ENCODE results near the gene NAT9.

The NAT9 gene

GRCh38 chr17:74742978-74743545 is 33.1 kb downstream of the NAT9 start:
- no peak for DNase-seq

DNA sequence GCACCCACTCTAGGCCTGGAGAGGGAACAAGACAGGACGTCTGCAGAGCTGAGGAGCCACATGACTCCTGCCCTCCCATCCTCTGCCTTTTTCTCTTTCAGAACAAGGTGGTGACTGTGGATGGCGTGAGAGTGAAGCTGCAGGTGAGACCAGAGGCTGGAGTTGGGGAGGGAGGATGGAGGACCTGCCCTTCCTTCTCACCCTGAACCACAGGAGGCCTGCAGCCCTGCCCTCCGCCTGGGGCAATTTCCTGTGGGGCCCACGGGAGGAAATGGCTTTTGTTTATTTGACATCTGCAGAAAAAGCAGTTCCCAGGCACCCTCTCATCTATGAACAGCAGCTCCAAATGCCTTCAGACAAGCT is 34.0 kb downstream of the NAT9 start:
- no peak for DNase-seq

DNA sequence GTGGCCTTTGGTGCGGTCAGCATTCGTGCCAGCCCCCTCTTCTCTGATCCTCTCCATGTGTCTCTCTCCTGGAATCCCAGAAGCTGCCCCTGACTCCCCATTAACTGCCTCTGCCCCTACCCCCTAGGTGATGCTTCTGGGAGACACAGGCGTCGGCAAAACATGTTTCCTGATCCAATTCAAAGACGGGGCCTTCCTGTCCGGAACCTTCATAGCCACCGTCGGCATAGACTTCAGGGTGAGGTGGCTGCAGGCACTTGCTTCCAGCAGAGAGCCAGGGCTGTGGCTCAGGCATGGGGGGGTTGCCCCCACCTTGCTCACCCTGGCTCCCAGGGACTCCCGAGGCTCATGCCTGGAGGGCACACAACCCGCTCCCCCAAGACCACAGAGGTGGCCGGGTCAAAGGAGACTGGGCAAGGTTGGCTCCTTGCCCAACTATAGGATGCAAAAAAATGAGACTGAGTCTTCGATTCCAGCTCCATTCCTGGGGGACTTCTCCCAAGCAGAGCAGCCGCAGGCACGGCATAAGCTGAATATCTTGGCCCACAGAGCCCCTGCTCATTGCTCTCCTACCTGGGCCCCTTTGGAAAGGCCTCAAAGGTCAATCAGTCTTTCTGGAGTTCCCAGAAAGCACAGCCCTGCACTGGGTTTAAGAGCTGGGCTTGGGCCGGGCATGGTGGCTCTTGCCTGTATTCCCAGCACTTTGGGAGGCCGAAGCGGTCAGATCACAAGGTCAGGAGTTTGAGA is 35.3 kb downstream of the NAT9 start:
- DNase-seq, result no peak

DNA sequence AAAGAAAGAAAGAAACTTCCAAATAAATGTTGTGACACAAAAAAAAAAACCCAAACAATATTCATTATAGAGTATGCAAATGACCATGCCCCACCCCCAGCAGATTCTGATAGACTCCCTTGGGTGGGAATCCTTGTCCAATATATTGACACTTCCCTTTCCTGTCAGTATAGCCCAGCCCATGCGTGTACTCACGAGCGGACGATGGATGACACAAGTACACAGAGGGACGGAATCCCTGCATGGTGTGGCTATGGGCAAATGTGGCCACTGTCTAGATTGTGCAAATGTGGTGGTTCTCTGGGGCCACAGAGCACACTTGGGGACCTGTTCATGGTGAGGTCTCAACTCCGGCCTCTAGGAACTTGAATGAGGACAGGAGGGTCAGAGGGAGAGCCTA is 36.0 kb downstream of the NAT9 start:
- DNase-seq, result no peak

DNA sequence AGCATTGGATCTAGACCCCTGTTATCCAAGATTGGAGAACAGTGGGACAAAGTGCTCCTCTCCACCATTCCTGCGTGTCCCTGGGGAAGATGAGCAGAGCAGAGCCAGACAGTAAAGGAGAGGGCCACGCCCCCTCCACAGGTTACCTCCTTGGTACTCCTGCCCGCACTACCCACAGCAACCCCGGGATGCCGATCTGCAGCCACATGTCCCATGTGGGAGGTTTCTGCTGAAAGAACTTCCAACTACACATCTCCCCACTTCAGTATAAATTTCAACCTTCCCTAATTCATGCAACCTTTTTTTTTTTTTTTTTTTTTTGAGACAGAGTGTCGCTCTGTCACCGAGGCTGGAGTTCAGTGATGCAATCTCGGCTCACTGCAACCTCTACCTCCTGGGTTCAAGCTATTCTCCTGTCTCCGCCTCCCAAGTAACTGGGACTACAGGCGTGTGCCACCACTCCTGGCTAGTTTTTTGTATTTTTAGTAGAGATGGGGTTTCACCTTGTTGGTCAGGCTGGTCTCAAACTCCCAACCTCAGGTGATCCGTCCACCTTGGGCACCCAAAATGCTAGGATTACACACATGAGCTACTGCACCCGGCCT is 36.8 kb downstream of the NAT9 start:
- DNase-seq, result no peak

GRCh38 chr17:74738051-74738996 is 37.8 kb downstream of the NAT9 start:
- no peak for DNase-seq

- peak; percentile 37 for DNase-seq
Measured at GRCh38 chr17:74737299-74738050, 38.7 kb downstream of the NAT9 start.

GRCh38 chr17:74736513-74737298 is 39.4 kb downstream of the NAT9 start, which contains the start of gene RAB37:
Gene RAB37 (plus strand): TSS chr17:74737256. CDS start chr17:74737273, 17 bp downstream.
- DNase-seq, result no peak

- no peak for DNase-seq
Measured at GRCh38 chr17:74734256-74734655, 41.9 kb downstream of the NAT9 start.

- no peak for DNase-seq
Measured at GRCh38 chr17:74733365-74734122, 42.6 kb downstream of the NAT9 start.

- DNase-seq, result no peak
Measured at GRCh38 chr17:74732042-74732867, 43.9 kb downstream of the NAT9 start.

- no peak for DNase-seq
Measured at GRCh38 chr17:74731347-74731605, 44.9 kb downstream of the NAT9 start.

GRCh38 chr17:74730491-74731346 is 45.4 kb downstream of the NAT9 start:
- no peak for DNase-seq

DNA sequence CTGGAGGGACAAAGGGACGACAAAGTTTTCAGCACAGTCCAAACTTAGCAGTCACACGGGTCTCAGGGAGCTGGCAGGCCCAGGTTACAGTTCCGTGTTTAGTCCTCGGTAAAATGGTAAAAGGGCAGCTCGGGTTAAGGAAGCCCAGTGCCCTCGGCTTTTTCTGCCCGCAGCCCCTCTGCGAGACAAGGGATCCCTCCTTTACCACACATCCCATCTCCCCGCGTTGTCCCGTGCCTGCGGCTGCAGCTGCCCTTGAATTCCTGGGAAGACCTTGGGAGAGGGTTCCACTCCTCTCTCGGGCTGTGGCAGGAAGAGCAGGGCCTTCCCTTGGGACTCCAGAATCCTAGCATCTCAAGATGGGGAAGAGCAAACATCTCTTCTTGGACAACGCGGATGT is 46.3 kb downstream of the NAT9 start:
- no peak for DNase-seq

GRCh38 chr17:74729368-74729767 is 46.8 kb downstream of the NAT9 start:
- DNase-seq, result no peak

DNA sequence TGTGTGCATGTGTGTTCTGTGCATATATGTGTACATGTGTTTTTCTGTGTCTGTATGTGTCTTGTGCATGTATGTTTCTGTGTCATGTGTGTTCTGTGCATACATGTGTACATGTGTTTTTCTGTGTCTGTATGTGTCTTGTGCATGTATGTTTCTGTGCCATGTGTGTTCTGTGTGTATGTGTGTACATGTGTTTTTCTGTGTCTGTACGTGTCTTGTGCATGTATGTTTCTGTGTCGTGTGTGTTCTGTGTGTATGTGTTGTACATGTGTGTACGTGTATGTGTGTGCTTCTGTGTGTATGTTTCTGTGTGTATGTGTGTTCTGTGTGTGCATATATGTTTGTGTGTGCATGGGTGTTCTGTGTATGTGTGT is 47.5 kb downstream of the NAT9 start:
- no peak for DNase-seq

- no peak for DNase-seq
Measured at GRCh38 chr17:74728033-74728701, 48.0 kb downstream of the NAT9 start.

DNA sequence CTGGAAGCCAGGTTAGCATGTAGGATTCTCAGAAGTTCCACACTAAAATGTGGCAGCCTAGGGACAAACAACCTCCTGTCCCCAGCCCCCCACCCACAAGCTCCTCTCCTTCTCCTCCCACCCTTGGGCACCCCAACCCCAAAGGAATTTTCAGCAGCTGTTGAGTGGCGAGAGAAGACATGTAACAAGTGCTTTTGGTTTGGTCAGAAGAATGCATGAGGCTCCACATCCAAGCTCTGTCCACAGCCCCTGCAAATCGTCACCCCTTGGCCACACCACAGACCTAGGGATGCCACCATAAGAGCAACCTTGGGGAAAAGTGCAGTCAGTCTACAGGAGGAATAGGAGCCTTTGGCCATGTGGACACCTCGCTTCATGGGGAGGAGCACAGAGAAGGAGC is 51.0 kb downstream of the NAT9 start:
- no peak for DNase-seq

GRCh38 chr17:74723891-74724290 is 52.3 kb downstream of the NAT9 start:
- no peak for DNase-seq

Data from NCI-H345 (cell line).